Measurements from ENCODE around the gene TRAF2.

GRCh38 chr9:136926154-136926704 lies 39.9 kb downstream of the TRAF2 start:
- no peak for TF ChIP-seq CTCF (IDR thresholded peaks at IDR 0.05)
- TF ChIP-seq EZH2 (IDR thresholded peaks at IDR 0.05; ENCODE audit: borderline replicate concordance, insufficient read depth, low read depth, low read length, poor library complexity, severe bottlenecking): no peak
